H9 (cell line): ENCODE measurements around the gene COL18A1. TPM values are rescaled to one million over a fixed set of nuclear protein-coding genes. Genes with fewer than 3 reads are reported as not detected.

Source experiments
- DNase-seq: peaks from one replicate; pipeline ENCODE4 v3.0.0-alpha.2; 2017
- H2AFZ ChIP-seq: one replicate; pipeline ENCODE4 v1.6.1; 2013; ENCODE audit warnings: mild to moderate bottlenecking, low read length, control low read depth, moderate library complexity
- H2AK5ac ChIP-seq: 2 replicates; pipeline ENCODE4 v1.6.1; 2013; ENCODE audit warnings: low read length, control low read depth, mixed read lengths; ENCODE audit not compliant: insufficient read length
- H2BK120ac ChIP-seq: one replicate; pipeline ENCODE4 v1.6.1; 2013; ENCODE audit warnings: low read depth, mild to moderate bottlenecking, low read length, control low read depth, inconsistent platforms; ENCODE audit not compliant: poor library complexity, severe bottlenecking
- H2BK12ac ChIP-seq: 2 replicates; pipeline ENCODE4 v1.6.1; 2013; ENCODE audit warnings: low read length, control low read depth, mixed read lengths, low read depth; ENCODE audit not compliant: insufficient read length
- H2BK15ac ChIP-seq: 2 replicates; pipeline ENCODE4 v1.6.1; 2013; ENCODE audit warnings: low read depth, low read length, control low read depth
- H2BK20ac ChIP-seq: one replicate; pipeline ENCODE4 v1.6.1; 2013; ENCODE audit warnings: low read depth, mild to moderate bottlenecking, low read length, control low read depth, inconsistent platforms; ENCODE audit not compliant: poor library complexity, severe bottlenecking
- H2BK5ac ChIP-seq: 2 replicates; pipeline ENCODE4 v1.6.1; 2013; ENCODE audit warnings: low read length, control low read depth, mixed read lengths; ENCODE audit not compliant: insufficient read length
- H3K14ac ChIP-seq: 2 replicates; pipeline ENCODE4 v1.6.1; 2013; ENCODE audit warnings: low read length, control low read depth; ENCODE audit not compliant: insufficient read depth
- H3K18ac ChIP-seq: 2 replicates; pipeline ENCODE4 v1.6.1; 2013; ENCODE audit warnings: low read depth, mild to moderate bottlenecking, mixed read lengths, low read length, control low read depth; ENCODE audit not compliant: insufficient read length
- H3K23ac ChIP-seq: 2 replicates; pipeline ENCODE4 v1.6.1; 2013; ENCODE audit warnings: low read length, control low read depth, mixed read lengths, low read depth; ENCODE audit not compliant: insufficient read length
- H3K23me2 ChIP-seq: 2 replicates; pipeline ENCODE4 v1.6.1; 2013; ENCODE audit warnings: low read depth, mild to moderate bottlenecking, mixed read lengths, low read length, control low read depth; ENCODE audit not compliant: insufficient read length, poor library complexity, severe bottlenecking
- H3K27ac ChIP-seq: 2 replicates; pipeline ENCODE4 v1.5.1; 2013; ENCODE audit warnings: low read length, control low read depth, mixed read lengths, low read depth; ENCODE audit not compliant: insufficient read length
- H3K27me3 ChIP-seq: 2 replicates; pipeline ENCODE4 v1.6.1; 2013; ENCODE audit warnings: low read length, control low read depth, inconsistent platforms; ENCODE audit not compliant: insufficient read depth
- H3K4ac ChIP-seq: 2 replicates; pipeline ENCODE4 v1.6.1; 2013; ENCODE audit warnings: low read depth, mild to moderate bottlenecking, control low read depth, inconsistent platforms, low read length, moderate library complexity
- H3K4me1 ChIP-seq: 2 replicates; pipeline ENCODE4 v1.6.1; 2013; ENCODE audit warnings: low read length, control low read depth, inconsistent platforms; ENCODE audit not compliant: insufficient read depth
- H3K4me2 ChIP-seq: 2 replicates; pipeline ENCODE4 v1.6.1; 2013; ENCODE audit warnings: low read length, control low read depth, mixed read lengths; ENCODE audit not compliant: insufficient read length, insufficient read depth
- H3K56ac ChIP-seq: 2 replicates; pipeline ENCODE4 v1.6.1; 2013; ENCODE audit warnings: low read depth, mild to moderate bottlenecking, mixed read lengths, low read length, control low read depth; ENCODE audit not compliant: insufficient read length
- H3K79me1 ChIP-seq: 2 replicates; pipeline ENCODE4 v1.6.1; 2013; ENCODE audit warnings: low read depth, mild to moderate bottlenecking, moderate library complexity, low read length, control low read depth, inconsistent platforms; ENCODE audit not compliant: insufficient read depth, poor library complexity, severe bottlenecking
- H3K79me2 ChIP-seq: 2 replicates; pipeline ENCODE4 v1.6.1; 2013; ENCODE audit warnings: low read length, control low read depth, inconsistent platforms; ENCODE audit not compliant: insufficient read depth
- H3K9ac ChIP-seq: 2 replicates; pipeline ENCODE4 v1.6.1; 2013; ENCODE audit warnings: low read length, control low read depth, mixed read lengths; ENCODE audit not compliant: insufficient read length; ENCODE audit errors: extremely low read depth
- H3K9me3 ChIP-seq: one replicate; pipeline ENCODE4 v1.6.1; 2013; ENCODE audit warnings: low read depth, low read length, inconsistent platforms; ENCODE audit not compliant: control insufficient read depth
- H3T11ph ChIP-seq: one replicate; pipeline ENCODE4 v1.6.1; 2013; ENCODE audit warnings: mild to moderate bottlenecking, low read length, control low read depth, inconsistent platforms
- H4K20me1 ChIP-seq: one replicate; pipeline ENCODE4 v1.6.1; 2013; ENCODE audit not compliant: control insufficient read depth, insufficient read length, insufficient read depth
- H4K5ac ChIP-seq: 2 replicates; pipeline ENCODE4 v1.6.1; 2013; ENCODE audit warnings: low read depth, mild to moderate bottlenecking, mixed read lengths, low read length, control low read depth; ENCODE audit not compliant: insufficient read length
- H4K8ac ChIP-seq: replicated peaks from 2 replicates; pipeline ENCODE4 v1.6.1; 2013; ENCODE audit warnings: low read length, control low read depth, mixed read lengths, low read depth; ENCODE audit not compliant: insufficient read length
- H4K91ac ChIP-seq: 2 replicates; pipeline ENCODE4 v1.6.1; 2013; ENCODE audit warnings: low read depth, mild to moderate bottlenecking, moderate library complexity, mixed read lengths, low read length, control low read depth; ENCODE audit not compliant: insufficient read length
- H3K27ac Mint-ChIP-seq, 3 experiments: 2 replicates in 2 of 3; 3 replicates in 1 of 3; pipeline ENCODE4 v1.8.0; 2020 to 2021; ENCODE audit warnings: mixed read lengths in 3 of 3, mild to moderate bottlenecking in 1 of 3, moderate library complexity in 1 of 3
- H3K27me3 Mint-ChIP-seq: 2 replicates; pipeline ENCODE4 v1.8.0; 2021; ENCODE audit warnings: low read depth, mild to moderate bottlenecking, moderate library complexity, mixed read lengths
- H3K36me3 Mint-ChIP-seq, 3 experiments: 2 replicates in 2 of 3; 3 replicates in 1 of 3; pipeline ENCODE4 v1.8.0; 2020 to 2021; ENCODE audit warnings: low read depth in 3 of 3, mixed read lengths in 3 of 3; ENCODE audit not compliant: insufficient read depth in 1 of 3
- H3K4me1 Mint-ChIP-seq, 2 experiments: 2 replicates each; pipeline ENCODE4 v1.8.0; 2020; ENCODE audit warnings: mixed read lengths in 2 of 2
- H3K4me3 Mint-ChIP-seq, 2 experiments: 2 replicates in 1 of 2; 3 replicates in 1 of 2; pipeline ENCODE4 v1.8.0; 2020 to 2021; ENCODE audit warnings: mild to moderate bottlenecking in 2 of 2, mixed read lengths in 2 of 2, moderate library complexity in 1 of 2
- H3K9me3 Mint-ChIP-seq, 2 experiments: 2 replicates in 1 of 2; 3 replicates in 1 of 2; pipeline ENCODE4 v1.8.0; 2020; ENCODE audit warnings: mild to moderate bottlenecking in 2 of 2, mixed read lengths in 2 of 2, moderate library complexity in 1 of 2
- WGBS: extraction: QIAGEN DNeasy Blood & Tissue Kit; methylation state at CpG from one replicate; pipeline ENCODE4 v1.1.7; 2013; ENCODE audit warnings: missing lambda C conversion rate, low lambda C conversion rate, mixed read lengths; ENCODE audit not compliant: insufficient read length; ENCODE audit errors: extremely low coverage; 5-methylcytosine and 5-hydroxymethylcytosine counted together
- total RNA-seq: library from RNA; stranded (reverse); gene quantifications from 2 replicates; pipeline ENCODE4 v1.2.1, GENCODE V29; 2021
- TF ChIP-seq, protein P1 (sequence below): fragments of 200-600 bp; sonication (generic); conservative IDR thresholded peaks from 3 replicates; pipeline ENCODE4 v1.8.0; 2021; ENCODE audit warnings: antibody characterized with exemption, mild to moderate bottlenecking

COL18A1 gene
- total RNA-seq, 1 experiment from 2014 or later = 232 TPM

DNA sequence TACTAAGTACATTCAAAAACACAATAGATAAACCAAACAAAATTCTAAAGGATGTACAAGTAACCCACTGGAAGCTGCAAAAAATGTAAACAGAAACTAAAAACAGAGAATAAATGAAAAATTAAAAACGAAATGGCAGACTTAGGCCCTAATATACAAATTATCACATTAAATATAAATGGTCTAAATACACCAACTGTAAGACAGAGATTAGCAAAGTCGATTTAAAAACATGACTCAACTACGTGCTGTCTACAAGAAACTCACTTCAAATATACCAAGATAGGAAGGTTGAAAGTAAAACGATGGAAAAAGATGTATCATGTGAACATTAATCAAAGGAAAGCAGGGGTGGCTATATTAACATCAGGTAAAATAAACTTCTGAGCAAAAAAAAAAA, 114.2 kb downstream of the COL18A1 start:
- no CpG with 5 or more reads among the region's 4 CpGs for WGBS
- Histone ChIP-seq H3K18ac (no peak overlapping the region), H4K5ac (no peak overlapping the region), H3K79me1 (no peaks in the 10 kb centered on the region), H3K4ac (no peak overlapping the region), H3K27me3 (no peaks in the 10 kb centered on the region), H3T11ph (no peak overlapping the region), H3K79me2 (no peaks in the 10 kb centered on the region), H3K9me3 (peaks cover 3% of the 10 kb centered on the region), H3K14ac (no peak overlapping the region), H3K4me2 (no peak overlapping the region), H3K56ac (no peak overlapping the region), H3K23ac (no peak overlapping the region), H3K4me1 (no peaks in the 10 kb centered on the region), H4K91ac (no peak overlapping the region), H2BK15ac (no peak overlapping the region), H2AK5ac (no peak overlapping the region), H4K8ac (no peak overlapping the region), H4K20me1 (no peaks in the 10 kb centered on the region), H3K23me2 (no peaks in the 10 kb centered on the region), H2BK120ac (no peak overlapping the region), H2BK20ac (no peak overlapping the region), H3K27ac (no peak overlapping the region), H2BK5ac (no peak overlapping the region), H2AFZ (no peak overlapping the region), H2BK12ac (no peak overlapping the region), H3K9ac (no peak overlapping the region)
- Mint-ChIP-seq H3K36me3 (peaks cover 58 to 69% (median 69%) of the 10 kb centered on the region in 3 experiments), H3K27me3 (peaks cover 11% of the 10 kb centered on the region), H3K4me3 (no peak overlapping the region), H3K9me3 (peaks cover 46 to 52% of the 10 kb centered on the region in 2 experiments), H3K4me1 (no peaks in the 10 kb centered on the region), H3K27ac (no peak overlapping the region)
- no peak for DNase-seq
- TF ChIP-seq, protein P1, sequence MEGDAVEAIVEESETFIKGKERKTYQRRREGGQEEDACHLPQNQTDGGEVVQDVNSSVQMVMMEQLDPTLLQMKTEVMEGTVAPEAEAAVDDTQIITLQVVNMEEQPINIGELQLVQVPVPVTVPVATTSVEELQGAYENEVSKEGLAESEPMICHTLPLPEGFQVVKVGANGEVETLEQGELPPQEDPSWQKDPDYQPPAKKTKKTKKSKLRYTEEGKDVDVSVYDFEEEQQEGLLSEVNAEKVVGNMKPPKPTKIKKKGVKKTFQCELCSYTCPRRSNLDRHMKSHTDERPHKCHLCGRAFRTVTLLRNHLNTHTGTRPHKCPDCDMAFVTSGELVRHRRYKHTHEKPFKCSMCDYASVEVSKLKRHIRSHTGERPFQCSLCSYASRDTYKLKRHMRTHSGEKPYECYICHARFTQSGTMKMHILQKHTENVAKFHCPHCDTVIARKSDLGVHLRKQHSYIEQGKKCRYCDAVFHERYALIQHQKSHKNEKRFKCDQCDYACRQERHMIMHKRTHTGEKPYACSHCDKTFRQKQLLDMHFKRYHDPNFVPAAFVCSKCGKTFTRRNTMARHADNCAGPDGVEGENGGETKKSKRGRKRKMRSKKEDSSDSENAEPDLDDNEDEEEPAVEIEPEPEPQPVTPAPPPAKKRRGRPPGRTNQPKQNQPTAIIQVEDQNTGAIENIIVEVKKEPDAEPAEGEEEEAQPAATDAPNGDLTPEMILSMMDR = no peak
